Liver (tissue), 9 donors: Measurements from ENCODE around the gene TNFRSF8. TPM values are rescaled to one million over a fixed set of nuclear protein-coding genes. Genes with fewer than 3 reads are reported as not detected.

Experiments used
- DNase-seq: peaks from one replicate; pipeline ENCODE4 v3.0.0-alpha.2; 2017; ENCODE audit warnings: low spot score
- H3K27ac ChIP-seq, 2 donors: one replicate each; pipeline ENCODE4 v1.7.0; 2013; ENCODE audit warnings: inconsistent platforms in 2 of 2, low read length in 2 of 2, control low read depth in 1 of 2, low read depth in 1 of 2, mild to moderate bottlenecking in 1 of 2
- H3K27me3 ChIP-seq, 4 donors: one replicate each; pipeline versions ENCODE4 v1.6.1 to v1.7.0; 2013; ENCODE audit warnings: low read length in 3 of 4, inconsistent platforms in 1 of 4, mild to moderate bottlenecking in 1 of 4, moderate library complexity in 1 of 4; ENCODE audit not compliant: control insufficient read depth in 4 of 4, insufficient read depth in 4 of 4
- H3K36me3 ChIP-seq, 4 donors: one replicate each; pipeline versions ENCODE4 v1.6.1 to v1.7.0; 2013; ENCODE audit warnings: low read length in 3 of 4, mild to moderate bottlenecking in 3 of 4, low read depth in 1 of 4, moderate library complexity in 1 of 4; ENCODE audit not compliant: control insufficient read depth in 4 of 4, insufficient read depth in 3 of 4
- H3K4me1 ChIP-seq, 4 donors: one replicate each; pipeline versions ENCODE4 v1.6.1 to v1.7.0; 2013; ENCODE audit warnings: low read length in 3 of 4, mild to moderate bottlenecking in 3 of 4, moderate library complexity in 1 of 4; ENCODE audit not compliant: control insufficient read depth in 4 of 4, insufficient read depth in 4 of 4
- H3K4me3 ChIP-seq, 3 donors: one replicate each; pipeline versions ENCODE4 v1.6.1 to v1.7.0; 2013; ENCODE audit warnings: low read length in 3 of 3, control low read depth in 1 of 3, low read depth in 1 of 3, mild to moderate bottlenecking in 1 of 3
- H3K9ac ChIP-seq, 2 donors: one replicate each; pipeline ENCODE4 v1.7.0; 2013; ENCODE audit warnings: low read length in 2 of 2, mild to moderate bottlenecking in 2 of 2, moderate library complexity in 2 of 2, control low read depth in 1 of 2, low read depth in 1 of 2
- H3K9me3 ChIP-seq, 4 donors: one replicate each; pipeline versions ENCODE4 v1.6.1 to v1.7.0; 2013; ENCODE audit warnings: low read length in 3 of 4; ENCODE audit not compliant: control insufficient read depth in 4 of 4
- EGR1 ChIP-seq, 2 donors: IDR thresholded peaks; 2 replicates each; pipeline ENCODE4 v1.6.1; 2016 to 2018; ENCODE audit warnings: antibody characterized with exemption in 2 of 2, low read depth in 2 of 2
- FOXA1 ChIP-seq: IDR thresholded peaks from 2 replicates; pipeline ENCODE4 v1.6.1; 2016; ENCODE audit warnings: antibody characterized with exemption
- FOXA2 ChIP-seq: IDR thresholded peaks from 2 replicates; pipeline ENCODE4 v1.6.1; 2016; ENCODE audit warnings: antibody characterized with exemption
- GABPA ChIP-seq, 2 donors: IDR thresholded peaks in 1 of 2; conservative IDR thresholded peaks in 1 of 2; 2 replicates each; pipeline ENCODE4 v1.6.1; 2016; ENCODE audit warnings: antibody characterized with exemption in 2 of 2, mild to moderate bottlenecking in 1 of 2, moderate library complexity in 1 of 2
- HNF4A ChIP-seq, 2 donors: conservative IDR thresholded peaks; 2 replicates each; pipeline ENCODE4 v1.6.1; 2016; ENCODE audit warnings: antibody characterized with exemption in 2 of 2, mild to moderate bottlenecking in 2 of 2
- HNF4G ChIP-seq: IDR thresholded peaks from 2 replicates; pipeline ENCODE4 v1.6.1; 2016; ENCODE audit warnings: antibody characterized with exemption
- JUND ChIP-seq, 2 donors: IDR thresholded peaks; 2 replicates each; pipeline ENCODE4 v1.6.1; 2016; ENCODE audit warnings: antibody characterized with exemption in 2 of 2
- NR2F2 ChIP-seq: IDR thresholded peaks from 2 replicates; pipeline ENCODE4 v1.6.1; 2016; ENCODE audit warnings: antibody characterized with exemption
- RXRA ChIP-seq, 2 donors: IDR thresholded peaks; 2 replicates each; pipeline ENCODE4 v1.6.1; 2017 to 2018; ENCODE audit warnings: antibody characterized with exemption in 2 of 2, mild to moderate bottlenecking in 1 of 2
- SP1 ChIP-seq: IDR thresholded peaks from 2 replicates; pipeline ENCODE4 v1.6.1; 2018; ENCODE audit warnings: antibody characterized with exemption, mild to moderate bottlenecking
- TAF1 ChIP-seq: conservative IDR thresholded peaks from 2 replicates; pipeline ENCODE4 v1.6.1; 2016; ENCODE audit warnings: antibody characterized with exemption, mild to moderate bottlenecking
- ZBTB33 ChIP-seq: IDR thresholded peaks from 2 replicates; pipeline ENCODE4 v1.6.1; 2016; ENCODE audit warnings: antibody characterized with exemption
- WGBS: extraction: QIAGEN DNeasy Blood & Tissue Kit; methylation state at CpG from one replicate; pipeline ENCODE4 v1.1.7; 2013; 5-methylcytosine and 5-hydroxymethylcytosine counted together
- polyA plus RNA-seq, 2 donors: library from polyadenylated mRNA; stranded (reverse) in 1 of 2; unstranded in 1 of 2; fragments of 200-250 nt in 1 of 2; fragments of >200 nt in 1 of 2; fragmentation: Nextera tagmentation in 1 of 2; extraction: Ambion mirVana in 1 of 2; gene quantifications; one replicate each; pipeline versions ENCODE4 v1.2.1 to v1.2.3, GENCODE V29; 2013 to 2015
- total RNA-seq, 2 donors: library from RNA; depleted of rRNA; stranded (reverse); fragments of >200 nt; gene quantifications; one replicate each; pipeline ENCODE4 v1.2.3, GENCODE V29; 2014
- TF ChIP-seq, protein P1 (sequence below): IDR thresholded peaks from 2 replicates; pipeline ENCODE4 v1.6.1; 2016; ENCODE audit warnings: antibody characterized with exemption
- TF ChIP-seq, protein P2 (sequence below): IDR thresholded peaks from 2 replicates; pipeline ENCODE4 v1.6.1; 2016; ENCODE audit warnings: antibody characterized with exemption
- donor health status: healthy.
- donor health status: healthy.
- donor health status: healthy.
- donor health status: healthy.
- donor health status: healthy.

The TNFRSF8 gene
- total and polyA plus RNA-seq, 4 donors: 0.08 to 0.19 (median 0.12) TPM

- 91% methylated on average over 15 of the region's 15 CpGs for WGBS
- TF ChIP-seq JUND (IDR thresholded peaks at IDR 0.05): no peak
- TF ChIP-seq GABPA (IDR thresholded peaks at IDR 0.05 in 1 of 2, conservative IDR thresholded peaks at IDR 0.05 in 1 of 2): no peak
- TF ChIP-seq, protein P1, sequence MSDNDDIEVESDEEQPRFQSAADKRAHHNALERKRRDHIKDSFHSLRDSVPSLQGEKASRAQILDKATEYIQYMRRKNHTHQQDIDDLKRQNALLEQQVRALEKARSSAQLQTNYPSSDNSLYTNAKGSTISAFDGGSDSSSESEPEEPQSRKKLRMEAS: no peak
- TF ChIP-seq, protein P2, sequence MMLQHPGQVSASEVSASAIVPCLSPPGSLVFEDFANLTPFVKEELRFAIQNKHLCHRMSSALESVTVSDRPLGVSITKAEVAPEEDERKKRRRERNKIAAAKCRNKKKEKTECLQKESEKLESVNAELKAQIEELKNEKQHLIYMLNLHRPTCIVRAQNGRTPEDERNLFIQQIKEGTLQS: no peak
- TF ChIP-seq EGR1 (IDR thresholded peaks at IDR 0.05; ENCODE audit: low read depth in 2 of 2): no peak
- TF ChIP-seq RXRA (IDR thresholded peaks at IDR 0.05): no peak
- no peak for TF ChIP-seq SP1
- no peak for TF ChIP-seq HNF4A (conservative IDR thresholded peaks at IDR 0.05)
- no peak for TF ChIP-seq ZBTB33
- TF ChIP-seq FOXA2: no peak
- TF ChIP-seq TAF1: no peak
- no peak for TF ChIP-seq HNF4G
- DNase-seq: no peak
Observed at GRCh38 chr1:12073796-12074195, 10.7 kb downstream of the TNFRSF8 start.

GRCh38 chr1:12075195-12076114 lies 12.4 kb downstream of the TNFRSF8 start:
- Histone ChIP-seq H3K4me3 (no peak overlapping the region), H3K36me3 (no peaks in the 10 kb centered on the region), H3K9me3 (peaks cover 0 to 2% (median under 1%) of the 10 kb centered on the region in 4 donors), H3K9ac (no peak overlapping the region), H3K27ac (no peak overlapping the region), H3K27me3 (no peaks in the 10 kb centered on the region), H3K4me1 (no peaks in the 10 kb centered on the region)
- WGBS: 76% methylated on average over 19 of the region's 19 CpGs
- DNase-seq: no peak
- TF ChIP-seq JUND (IDR thresholded peaks at IDR 0.05): no peak
- peak; percentile 47 for TF ChIP-seq NR2F2
- TF ChIP-seq HNF4A (conservative IDR thresholded peaks at IDR 0.05): no peak
- no peak for TF ChIP-seq FOXA1

More at GRCh38 chr1:12073796-12074195, 10.7 kb downstream of the TNFRSF8 start:
- no peak overlapping the region for H3K4me3 ChIP-seq
- peaks cover 0 to 2% (median under 1%) of the 10 kb centered on the region in 4 donors for H3K9me3 ChIP-seq
- H3K27ac ChIP-seq: no peak overlapping the region
- H3K27me3 ChIP-seq: peaks cover 0 to 5% (median 0%) of the 10 kb centered on the region in 4 donors
- no peaks in the 10 kb centered on the region for H3K4me1 ChIP-seq
- H3K9ac ChIP-seq: no peak overlapping the region
- H3K36me3 ChIP-seq: no peaks in the 10 kb centered on the region

DNA sequence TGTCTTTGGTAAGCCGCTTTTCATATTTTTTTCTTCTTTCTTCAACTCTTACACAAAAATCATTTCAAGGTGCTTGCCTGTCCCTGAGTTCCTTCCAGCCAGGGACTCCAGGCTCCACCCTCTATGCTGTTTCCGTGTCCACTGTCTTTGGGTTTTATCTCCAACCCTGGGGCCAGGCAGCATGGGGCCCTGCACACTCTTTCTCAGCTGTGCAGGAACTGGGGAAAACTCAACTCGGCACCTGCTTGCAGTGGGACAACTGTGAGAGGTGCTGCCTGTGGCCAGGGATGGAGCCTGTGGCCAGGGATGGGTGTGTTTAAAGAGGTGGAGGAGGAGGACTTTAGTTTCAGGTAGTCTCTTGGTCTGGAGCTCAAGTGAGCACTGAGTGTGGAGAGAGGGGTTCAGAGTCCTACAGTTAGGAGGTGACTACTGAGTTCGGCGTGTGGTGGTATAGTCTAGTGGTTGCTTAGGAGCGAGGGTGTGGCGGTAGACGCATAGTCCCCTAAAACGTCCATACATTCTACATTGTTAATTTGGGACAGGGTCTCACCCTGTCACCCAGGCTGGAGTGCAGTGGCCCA lies 13.4 kb downstream of the TNFRSF8 start:
- no peak overlapping the region for H3K9ac ChIP-seq
- no peak overlapping the region for H3K27ac ChIP-seq
- no peaks in the 10 kb centered on the region for H3K27me3 ChIP-seq
- no peaks in the 10 kb centered on the region for H3K36me3 ChIP-seq
- TF ChIP-seq SP1: no peak
- TF ChIP-seq, protein P1: no peak
- TF ChIP-seq HNF4G: no peak
- TF ChIP-seq HNF4A (conservative IDR thresholded peaks at IDR 0.05): no peak
- TF ChIP-seq ZBTB33: no peak
- peaks cover 0 to 2% (median under 1%) of the 10 kb centered on the region in 4 donors for H3K9me3 ChIP-seq
- no peak overlapping the region for H3K4me3 ChIP-seq
- no peaks in the 10 kb centered on the region for H3K4me1 ChIP-seq
- 85% methylated on average over 9 of the region's 9 CpGs for WGBS
- DNase-seq: no peak
